Endothelial cell (in vitro differentiated cells): Measurements from ENCODE around the gene LRRN2. TPM values are rescaled to one million over a fixed set of nuclear protein-coding genes. Genes with fewer than 3 reads are reported as not detected.

Experiments used
- DNase-seq: peaks from one replicate; pipeline ENCODE4 v3.0.0; 2021; ENCODE audit warnings: low spot score
- H3K27ac Mint-ChIP-seq: one replicate; pipeline ENCODE4 v1.8.0; 2021; ENCODE audit warnings: mixed read lengths, inconsistent platforms; ENCODE audit not compliant: unreplicated experiment
- H3K27me3 Mint-ChIP-seq: one replicate; pipeline ENCODE4 v1.8.0; 2021; ENCODE audit warnings: mild to moderate bottlenecking, moderate library complexity, mixed read lengths, inconsistent platforms; ENCODE audit not compliant: unreplicated experiment
- H3K36me3 Mint-ChIP-seq: one replicate; pipeline ENCODE4 v1.8.0; 2021; ENCODE audit warnings: mild to moderate bottlenecking, low read depth, mixed read lengths, inconsistent platforms; ENCODE audit not compliant: unreplicated experiment
- H3K4me1 Mint-ChIP-seq: one replicate; pipeline ENCODE4 v1.8.0; 2021; ENCODE audit warnings: mild to moderate bottlenecking, mixed read lengths, inconsistent platforms; ENCODE audit not compliant: unreplicated experiment
- H3K4me3 Mint-ChIP-seq: one replicate; pipeline ENCODE4 v1.8.0; 2021; ENCODE audit warnings: mild to moderate bottlenecking, mixed read lengths, inconsistent platforms; ENCODE audit not compliant: unreplicated experiment
- H3K9me3 Mint-ChIP-seq: one replicate; pipeline ENCODE4 v1.8.0; 2021; ENCODE audit warnings: mixed read lengths, inconsistent platforms; ENCODE audit not compliant: unreplicated experiment
- CTCF ChIP-seq: fragments of 200-600 bp; sonication (generic); IDR thresholded peaks from one replicate; pipeline ENCODE4 v1.5.0; 2021; ENCODE audit warnings: antibody characterized with exemption; ENCODE audit not compliant: unreplicated experiment
- total RNA-seq: library from RNA; stranded (reverse); fragmentation: NEBNext Ultra II Directional; extraction: Animal tissue kit (Norgen Biotek cat#: 25700); gene quantifications from one replicate; pipeline ENCODE4 v1.2.1, GENCODE V29; 2021; ENCODE audit not compliant: unreplicated experiment

Gene LRRN2
- total RNA-seq, 1 donor from 2014 or later: 71.1 TPM

GRCh38 chr1:204701229-204701628 lies 15.7 kb upstream of the LRRN2 start:
- TF ChIP-seq CTCF: no peak
- H3K9me3 Mint-ChIP-seq: no peaks in the 10 kb centered on the region
- H3K27ac Mint-ChIP-seq: no peak overlapping the region
- H3K4me3 Mint-ChIP-seq: no peak overlapping the region
- DNase-seq: no peak
- H3K27me3 Mint-ChIP-seq: peaks cover 12% of the 10 kb centered on the region
- H3K4me1 Mint-ChIP-seq: peaks cover 38% of the 10 kb centered on the region
- H3K36me3 Mint-ChIP-seq: peaks cover 4% of the 10 kb centered on the region

DNA sequence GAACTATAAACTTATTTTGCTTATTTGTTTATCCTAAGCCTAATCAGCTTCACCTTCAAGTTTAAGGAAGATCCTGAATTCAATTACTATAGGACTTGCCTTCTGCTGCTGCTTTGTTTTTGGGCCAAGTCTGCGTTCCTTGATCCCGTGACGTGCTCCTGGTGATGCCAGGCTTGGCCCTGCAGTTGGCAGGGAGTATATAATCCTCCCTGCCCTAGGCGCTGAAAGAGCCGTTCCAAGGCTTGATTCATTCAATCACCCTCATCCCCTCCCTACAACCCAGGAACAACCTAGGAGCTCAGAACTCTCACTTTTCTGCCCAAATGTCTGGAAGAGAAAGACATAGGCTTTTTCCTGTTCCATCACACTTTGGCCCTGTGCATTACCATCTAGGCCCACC lies 12.4 kb upstream of the LRRN2 start:
- H3K9me3 Mint-ChIP-seq: no peaks in the 10 kb centered on the region
- no peak overlapping the region for H3K4me3 Mint-ChIP-seq
- no peak for DNase-seq
- TF ChIP-seq CTCF: no peak
- H3K36me3 Mint-ChIP-seq: peaks cover 4% of the 10 kb centered on the region
- no peak overlapping the region for H3K27ac Mint-ChIP-seq
- H3K4me1 Mint-ChIP-seq: peaks cover 31% of the 10 kb centered on the region
- peaks cover 4% of the 10 kb centered on the region for H3K27me3 Mint-ChIP-seq

GRCh38 chr1:204696606-204697005 lies 11.1 kb upstream of the LRRN2 start:
- no peak overlapping the region for H3K27ac Mint-ChIP-seq
- H3K9me3 Mint-ChIP-seq: no peaks in the 10 kb centered on the region
- no peak for DNase-seq
- peaks cover 4% of the 10 kb centered on the region for H3K36me3 Mint-ChIP-seq
- no peak overlapping the region for H3K4me3 Mint-ChIP-seq
- peaks cover 1% of the 10 kb centered on the region for H3K27me3 Mint-ChIP-seq
- TF ChIP-seq CTCF: no peak
- H3K4me1 Mint-ChIP-seq: peaks cover 44% of the 10 kb centered on the region

- Mint-ChIP-seq H3K4me1 (peaks cover 44% of the 10 kb centered on the region), H3K27me3 (peaks cover 1% of the 10 kb centered on the region), H3K9me3 (no peaks in the 10 kb centered on the region), H3K27ac (no peak overlapping the region), H3K36me3 (peaks cover 4% of the 10 kb centered on the region), H3K4me3 (no peak overlapping the region)
- DNase-seq: no peak
- no peak for TF ChIP-seq CTCF
Observed at GRCh38 chr1:204695692-204696091, 10.2 kb upstream of the LRRN2 start.

GRCh38 chr1:204694145-204694544 lies 8.6 kb upstream of the LRRN2 start:
- H3K36me3 Mint-ChIP-seq: no peaks in the 10 kb centered on the region
- no peak overlapping the region for H3K4me3 Mint-ChIP-seq
- H3K4me1 Mint-ChIP-seq: peaks cover 37% of the 10 kb centered on the region
- no peak overlapping the region for H3K27ac Mint-ChIP-seq
- H3K9me3 Mint-ChIP-seq: no peaks in the 10 kb centered on the region
- TF ChIP-seq CTCF: no peak
- peaks cover 1% of the 10 kb centered on the region for H3K27me3 Mint-ChIP-seq
- no peak for DNase-seq
